DND-41 (cell line): ENCODE results near the gene FAT1.

Experiments
- ATAC-seq: fragments of 200-7000 bp; cut with Tn5 transposase; 3 replicates; pipeline ENCODE4 v1.9.1; 2021; ENCODE audit warnings: low read depth; ENCODE audit not compliant: insufficient read depth
- DNase-seq: peaks from one replicate; pipeline ENCODE4 v3.0.0-alpha.2; 2020
- H2AFZ ChIP-seq: 2 replicates; pipeline ENCODE4 v1.6.0; 2012; ENCODE audit warnings: low read depth, low read length
- H3K27ac ChIP-seq: 2 replicates; pipeline ENCODE4 v1.5.1; 2012; ENCODE audit warnings: low read length, inconsistent platforms
- H3K27me3 ChIP-seq: fragments of 200-600 bp; sonication (generic); 2 replicates; pipeline ENCODE4 v1.6.0; 2012; ENCODE audit warnings: low read length, mild to moderate bottlenecking, inconsistent platforms; ENCODE audit not compliant: insufficient read depth, poor library complexity
- H3K36me3 ChIP-seq: 2 replicates; pipeline ENCODE4 v1.5.1; 2012; ENCODE audit warnings: low read length, inconsistent platforms; ENCODE audit not compliant: insufficient read depth
- H3K4me1 ChIP-seq: 2 replicates; pipeline ENCODE4 v1.5.1; 2012; ENCODE audit warnings: mild to moderate bottlenecking, low read length; ENCODE audit not compliant: insufficient read depth
- H3K4me2 ChIP-seq: 2 replicates; pipeline ENCODE4 v1.6.0; 2012; ENCODE audit warnings: mild to moderate bottlenecking, moderate library complexity, low read length, inconsistent platforms; ENCODE audit not compliant: insufficient read depth
- H3K4me3 ChIP-seq, 2 experiments: fragments of 200-600 bp in 1 of 2; shearing (Covaris generic) in 1 of 2; 2 replicates each; pipeline ENCODE4 v1.5.1; 2012 to 2016; ENCODE audit warnings: inconsistent platforms in 2 of 2, low read length in 2 of 2, mild to moderate bottlenecking in 2 of 2, low read depth in 1 of 2, moderate library complexity in 1 of 2
- H3K79me2 ChIP-seq: 2 replicates; pipeline ENCODE4 v1.6.0; 2012; ENCODE audit warnings: low read length, inconsistent platforms; ENCODE audit not compliant: insufficient read depth
- H3K9ac ChIP-seq: 2 replicates; pipeline ENCODE4 v1.6.0; 2012; ENCODE audit warnings: low read depth, mild to moderate bottlenecking, inconsistent platforms, low read length, moderate library complexity
- H3K9me3 ChIP-seq: 2 replicates; pipeline ENCODE4 v1.5.1; 2012; ENCODE audit warnings: low read length, moderate library complexity, mild to moderate bottlenecking, inconsistent platforms; ENCODE audit not compliant: insufficient read depth, severe bottlenecking
- H4K20me1 ChIP-seq: 2 replicates; pipeline ENCODE4 v1.6.0; 2012; ENCODE audit warnings: low read length; ENCODE audit not compliant: insufficient read depth
- EZH2 ChIP-seq: IDR thresholded peaks from 3 replicates; pipeline ENCODE4 v1.6.1; 2012; ENCODE audit warnings: borderline replicate concordance, low read depth, mild to moderate bottlenecking, moderate library complexity, low read length, inconsistent platforms; ENCODE audit not compliant: severe bottlenecking
- TF ChIP-seq, protein P1 (sequence below): IDR thresholded peaks from 2 replicates; pipeline ENCODE4 v1.5.1; 2012; ENCODE audit warnings: borderline replicate concordance, low read length, moderate library complexity, mild to moderate bottlenecking; ENCODE audit not compliant: poor library complexity, severe bottlenecking; ENCODE audit errors: extremely low read depth

Gene FAT1

DNA sequence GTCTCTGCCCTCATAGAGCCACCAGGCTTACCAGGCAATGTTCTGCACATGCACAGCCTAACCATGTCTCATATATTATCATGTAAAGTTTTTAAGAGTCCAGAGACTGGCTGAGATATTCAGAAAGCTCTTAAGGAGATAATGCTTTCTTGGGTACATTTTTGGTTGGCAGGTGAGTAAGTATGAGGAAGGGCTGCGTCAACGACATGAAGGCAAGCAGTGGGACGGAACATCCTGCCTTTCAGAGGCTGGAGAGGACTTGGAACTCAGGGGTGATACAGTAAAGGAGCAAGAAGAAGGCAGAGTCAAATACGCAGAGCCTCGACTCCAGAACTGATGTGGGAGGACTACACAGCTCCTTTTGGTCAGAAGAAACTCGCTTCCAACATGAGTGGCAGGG, 93.5 kb downstream of the FAT1 start:
- no peak for ATAC-seq
- no peaks in the 10 kb centered on the region for H3K4me1 ChIP-seq

DNA sequence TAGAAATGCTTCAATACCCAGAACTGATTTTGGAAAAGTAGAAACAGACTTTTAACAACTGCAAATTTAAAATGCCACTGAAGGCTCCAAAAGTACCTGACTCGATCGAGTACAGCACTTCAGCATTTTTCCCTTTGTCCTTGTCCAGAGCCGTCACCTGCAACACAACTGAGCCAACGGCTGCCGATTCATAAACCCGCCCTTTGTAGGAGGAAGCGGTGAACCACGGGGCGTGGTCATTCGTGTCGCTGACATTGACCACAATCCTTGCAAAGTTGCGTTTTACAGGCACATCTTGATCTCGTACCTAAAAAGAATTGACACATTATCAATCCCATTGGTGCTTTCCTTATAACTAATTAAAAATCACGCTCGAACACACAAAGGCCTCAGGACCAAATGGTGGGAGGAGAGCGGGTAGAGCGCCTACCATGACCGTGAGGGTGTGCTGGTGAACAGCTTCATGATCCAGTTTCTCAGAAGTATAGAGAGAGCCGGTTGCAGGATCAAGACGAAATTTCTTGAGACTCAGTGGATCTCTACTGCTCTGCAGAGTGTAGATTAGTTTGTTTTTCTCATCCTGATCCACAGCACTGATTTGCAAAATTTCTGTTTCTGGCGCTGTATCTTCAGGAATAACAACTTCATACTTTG, 95.5 kb downstream of the FAT1 start:
- Histone ChIP-seq H3K9me3 (no peaks in the 10 kb centered on the region), H3K36me3 (no peaks in the 10 kb centered on the region), H3K4me1 (no peaks in the 10 kb centered on the region), H3K9ac (no peak overlapping the region), H3K4me2 (no peak overlapping the region), H3K27me3 (no peaks in the 10 kb centered on the region), H3K79me2 (no peaks in the 10 kb centered on the region), H2AFZ (no peak overlapping the region), H4K20me1 (no peaks in the 10 kb centered on the region), H3K27ac (no peak overlapping the region), H3K4me3 (no peak overlapping the region)
- peak; percentile 81 for ATAC-seq
- TF ChIP-seq, protein P1, sequence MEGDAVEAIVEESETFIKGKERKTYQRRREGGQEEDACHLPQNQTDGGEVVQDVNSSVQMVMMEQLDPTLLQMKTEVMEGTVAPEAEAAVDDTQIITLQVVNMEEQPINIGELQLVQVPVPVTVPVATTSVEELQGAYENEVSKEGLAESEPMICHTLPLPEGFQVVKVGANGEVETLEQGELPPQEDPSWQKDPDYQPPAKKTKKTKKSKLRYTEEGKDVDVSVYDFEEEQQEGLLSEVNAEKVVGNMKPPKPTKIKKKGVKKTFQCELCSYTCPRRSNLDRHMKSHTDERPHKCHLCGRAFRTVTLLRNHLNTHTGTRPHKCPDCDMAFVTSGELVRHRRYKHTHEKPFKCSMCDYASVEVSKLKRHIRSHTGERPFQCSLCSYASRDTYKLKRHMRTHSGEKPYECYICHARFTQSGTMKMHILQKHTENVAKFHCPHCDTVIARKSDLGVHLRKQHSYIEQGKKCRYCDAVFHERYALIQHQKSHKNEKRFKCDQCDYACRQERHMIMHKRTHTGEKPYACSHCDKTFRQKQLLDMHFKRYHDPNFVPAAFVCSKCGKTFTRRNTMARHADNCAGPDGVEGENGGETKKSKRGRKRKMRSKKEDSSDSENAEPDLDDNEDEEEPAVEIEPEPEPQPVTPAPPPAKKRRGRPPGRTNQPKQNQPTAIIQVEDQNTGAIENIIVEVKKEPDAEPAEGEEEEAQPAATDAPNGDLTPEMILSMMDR, result no peak
- TF ChIP-seq EZH2, result no peak
- peak; percentile 71 for DNase-seq

More for the DNA sequence above, 93.5 kb downstream of the FAT1 start:
- no peak overlapping the region for H3K4me2 ChIP-seq
- H3K27ac ChIP-seq, result no peak overlapping the region
- no peak for DNase-seq
- TF ChIP-seq EZH2, result no peak
- TF ChIP-seq, protein P1, result no peak
- H3K27me3 ChIP-seq, result no peaks in the 10 kb centered on the region
- H4K20me1 ChIP-seq, result no peaks in the 10 kb centered on the region
- no peaks in the 10 kb centered on the region for H3K36me3 ChIP-seq
- H3K79me2 ChIP-seq, result no peaks in the 10 kb centered on the region
- H3K9ac ChIP-seq, result no peak overlapping the region
- H2AFZ ChIP-seq, result no peak overlapping the region
- no peak overlapping the region for H3K4me3 ChIP-seq
- no peaks in the 10 kb centered on the region for H3K9me3 ChIP-seq

DNA sequence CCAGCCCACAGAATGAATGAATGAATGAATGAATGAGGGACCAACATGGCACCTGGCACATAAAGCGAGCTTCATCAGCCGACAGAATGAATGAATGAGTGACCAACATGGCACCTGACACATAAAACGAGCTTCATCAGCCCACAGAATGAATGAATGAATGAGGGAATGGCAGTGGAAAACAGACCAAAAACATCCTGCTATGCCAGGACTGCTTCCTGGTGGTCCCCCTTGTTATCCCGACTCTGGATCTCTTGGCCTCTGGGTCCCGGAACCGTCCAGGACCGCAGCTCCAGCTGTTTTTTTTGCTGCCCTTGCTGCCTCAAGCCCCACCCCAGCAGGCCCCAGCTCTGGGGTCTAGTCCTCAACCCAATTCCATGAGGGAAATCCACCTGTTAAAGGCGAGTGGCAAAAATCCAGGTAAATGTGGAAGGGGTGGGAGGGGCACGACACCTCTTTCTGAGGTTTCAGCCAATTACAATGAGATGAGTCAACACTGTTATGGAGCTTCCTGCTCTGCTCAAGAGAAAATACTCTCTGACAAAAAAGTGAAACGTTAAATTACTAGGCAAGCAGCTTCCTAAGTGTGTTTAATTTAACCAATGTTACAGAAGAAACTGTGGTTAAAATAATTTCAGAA, 96.3 kb downstream of the FAT1 start:
- TF ChIP-seq, protein P1, result no peak
- TF ChIP-seq EZH2, result no peak
- H3K9me3 ChIP-seq, result no peaks in the 10 kb centered on the region
- no peak for DNase-seq
- H3K9ac ChIP-seq, result no peak overlapping the region
- no peak overlapping the region for H3K27ac ChIP-seq
- peak; percentile 62; the same call in 2 of the 3 replicates for ATAC-seq
- H3K79me2 ChIP-seq, result no peaks in the 10 kb centered on the region
- no peaks in the 10 kb centered on the region for H4K20me1 ChIP-seq
- H3K4me3 ChIP-seq, result no peak overlapping the region
- H3K27me3 ChIP-seq, result no peaks in the 10 kb centered on the region
- no peaks in the 10 kb centered on the region for H3K36me3 ChIP-seq
- H3K4me1 ChIP-seq, result no peaks in the 10 kb centered on the region
- no peak overlapping the region for H2AFZ ChIP-seq
- no peak overlapping the region for H3K4me2 ChIP-seq
